GM19351 (cell line): ENCODE data around the gene ARHGAP26.
A peak's percentile ranks its signal among the peaks of the same experiment; 100 is the strongest.

ENCODE experiments used
- ATAC-seq: cut with Tn5 transposase; IDR thresholded peaks from one replicate; pipeline ENCODE4 v1.9.1; 2021; ENCODE audit warnings: mild to moderate bottlenecking, moderate library complexity; ENCODE audit not compliant: unreplicated experiment

Gene ARHGAP26

GRCh38 chr5:143208365-143208641 is 438.1 kb downstream of the ARHGAP26 start:
- no peak for ATAC-seq

- ATAC-seq = no peak
Measured at GRCh38 chr5:143208781-143209510, 438.8 kb downstream of the ARHGAP26 start.

GRCh38 chr5:143209881-143210395 is 439.8 kb downstream of the ARHGAP26 start:
- ATAC-seq = no peak

- ATAC-seq = no peak
Measured at GRCh38 chr5:143210576-143210975, 440.4 kb downstream of the ARHGAP26 start.

GRCh38 chr5:143212261-143212660 is 442.1 kb downstream of the ARHGAP26 start:
- ATAC-seq = no peak

GRCh38 chr5:143213231-143213850 is 443.2 kb downstream of the ARHGAP26 start:
- ATAC-seq = peak; percentile 20

GRCh38 chr5:143213851-143214363 is 443.7 kb downstream of the ARHGAP26 start:
- ATAC-seq = peak; percentile 55

- no peak for ATAC-seq
Measured at GRCh38 chr5:143214458-143214857, 444.3 kb downstream of the ARHGAP26 start.

GRCh38 chr5:143214890-143215289 is 444.7 kb downstream of the ARHGAP26 start:
- ATAC-seq = no peak

GRCh38 chr5:143215690-143216089 is 445.5 kb downstream of the ARHGAP26 start:
- ATAC-seq = no peak

- ATAC-seq = no peak
Measured at GRCh38 chr5:143216211-143216610, 446.0 kb downstream of the ARHGAP26 start.

- ATAC-seq = no peak
Measured at GRCh38 chr5:143217065-143217803, 447.1 kb downstream of the ARHGAP26 start.

GRCh38 chr5:143217804-143218160 is 447.6 kb downstream of the ARHGAP26 start:
- peak; percentile 35 for ATAC-seq

GRCh38 chr5:143218517-143219170 is 448.5 kb downstream of the ARHGAP26 start:
- ATAC-seq = no peak

GRCh38 chr5:143219696-143220095 is 449.5 kb downstream of the ARHGAP26 start:
- ATAC-seq = no peak

GRCh38 chr5:143220748-143221251 is 450.6 kb downstream of the ARHGAP26 start:
- no peak for ATAC-seq

GRCh38 chr5:143222287-143223231 is 452.4 kb downstream of the ARHGAP26 start:
- ATAC-seq = peak; percentile 68

GRCh38 chr5:143224672-143225071 is 454.5 kb downstream of the ARHGAP26 start:
- no peak for ATAC-seq

GRCh38 chr5:143225511-143225910 is 455.3 kb downstream of the ARHGAP26 start:
- ATAC-seq = no peak

GRCh38 chr5:143226361-143226760 is 456.2 kb downstream of the ARHGAP26 start:
- ATAC-seq = no peak
